HEK293 (cell line): ENCODE results near the gene KIF18B.

Experiments
- CTCF ChIA-PET: fragments of 350-600 bp; formaldehyde crosslinking; extraction: SDS; loops from one replicate; lab custom pipeline; 2021; ENCODE audit warnings: antibody characterized with exemption; lab: Yijun Ruan, JAX
- POLR2A ChIA-PET: fragments of 300-600 bp; formaldehyde crosslinking; extraction: SDS; loops from one replicate; lab custom pipeline; 2020; ENCODE audit warnings: antibody characterized with exemption, inconsistent platforms; lab: Yijun Ruan, JAX
- H3K27ac ChIP-seq: fragments of 200-500 bp; sonication (Bioruptor generic); 2 replicates; pipeline ENCODE4 v1.5.1; 2014; ENCODE audit warnings: low read depth, low read length, control low read depth, inconsistent platforms; ENCODE audit errors: extremely low read depth
- H3K36me3 ChIP-seq, 2 experiments: fragments of 200-500 bp in 1 of 2; sonication (Bioruptor generic) in 1 of 2; 1 replicate in 1 of 2; 2 replicates in 1 of 2; pipeline ENCODE4 v1.5.1; 2014 to 2017; ENCODE audit warnings: inconsistent platforms in 2 of 2, low read length in 2 of 2; ENCODE audit not compliant: control insufficient read depth in 2 of 2, insufficient read depth in 1 of 2
- H3K4me1 ChIP-seq: fragments of 200-500 bp; sonication (Bioruptor generic); 2 replicates; pipeline ENCODE4 v1.5.1; 2014; ENCODE audit warnings: mild to moderate bottlenecking, low read length, inconsistent platforms; ENCODE audit not compliant: control insufficient read depth, insufficient read depth
- H3K4me3 ChIP-seq: 2 replicates; pipeline ENCODE4 v1.5.1; 2011; ENCODE audit warnings: low read depth, mild to moderate bottlenecking, control low read depth, low read length, moderate library complexity
- H3K9me3 ChIP-seq: fragments of 200-500 bp; sonication (Bioruptor generic); 2 replicates; pipeline ENCODE4 v1.5.1; 2014; ENCODE audit warnings: low read depth, low read length, inconsistent platforms; ENCODE audit not compliant: control insufficient read depth, insufficient read depth
- REPIN1 ChIP-seq: fragments of 450-650 bp; formaldehyde crosslinking; IDR thresholded peaks from 2 replicates; pipeline ENCODE4 v1.5.1; 2017; ENCODE audit warnings: missing biosample characterization, missing genetic modification characterization, low read depth
- ZBTB20 ChIP-seq: fragments of 450-650 bp; formaldehyde crosslinking; IDR thresholded peaks from 2 replicates; pipeline ENCODE4 v1.5.1; 2016; ENCODE audit warnings: missing biosample characterization, missing genetic modification characterization
- ZFP37 ChIP-seq: fragments of 450-650 bp; formaldehyde crosslinking; IDR thresholded peaks from 2 replicates; pipeline ENCODE4 v1.5.1; 2016; ENCODE audit warnings: missing biosample characterization, missing genetic modification characterization
- ZIC2 ChIP-seq: fragments of 450-650 bp; formaldehyde crosslinking; IDR thresholded peaks from 2 replicates; pipeline ENCODE4 v1.5.1; 2016; ENCODE audit warnings: missing biosample characterization, missing genetic modification characterization
- ZNF132 ChIP-seq: fragments of 450-650 bp; formaldehyde crosslinking; IDR thresholded peaks from 2 replicates; pipeline ENCODE4 v1.5.1; 2017; ENCODE audit warnings: missing biosample characterization, missing genetic modification characterization, borderline replicate concordance
- ZNF202 ChIP-seq: fragments of 450-650 bp; formaldehyde crosslinking; IDR thresholded peaks from 2 replicates; pipeline ENCODE4 v1.5.1; 2016; ENCODE audit warnings: missing biosample characterization, missing genetic modification characterization, borderline replicate concordance
- ZNF341 ChIP-seq: fragments of 450-650 bp; formaldehyde crosslinking; IDR thresholded peaks from 2 replicates; pipeline ENCODE4; 2016; ENCODE audit warnings: low read depth, missing biosample characterization, missing genetic modification characterization
- ZNF530 ChIP-seq: fragments of 450-650 bp; formaldehyde crosslinking; IDR thresholded peaks from 2 replicates; pipeline ENCODE4 v1.5.1; 2016; ENCODE audit warnings: low read depth, missing biosample characterization, missing genetic modification characterization
- ZNF548 ChIP-seq: fragments of 450-650 bp; formaldehyde crosslinking; IDR thresholded peaks from 2 replicates; pipeline ENCODE4 v1.5.1; 2016; ENCODE audit warnings: missing biosample characterization, missing genetic modification characterization
- ZNF664 ChIP-seq: fragments of 450-650 bp; formaldehyde crosslinking; IDR thresholded peaks from 2 replicates; pipeline ENCODE4 v1.5.1; 2016; ENCODE audit warnings: missing biosample characterization, missing genetic modification characterization
- ZNF747 ChIP-seq: fragments of 450-650 bp; formaldehyde crosslinking; IDR thresholded peaks from 2 replicates; pipeline ENCODE4 v1.5.1; 2016; ENCODE audit warnings: missing biosample characterization, missing genetic modification characterization
- TF ChIP-seq, protein P1 (sequence below): fragments of 450-650 bp; formaldehyde crosslinking; IDR thresholded peaks from 2 replicates; pipeline ENCODE4 v1.5.1; 2016; ENCODE audit warnings: missing biosample characterization, missing genetic modification characterization

The KIF18B gene

GRCh38 chr17:44992242-44992939 lies 44.8 kb upstream of the KIF18B start:
- H3K36me3 ChIP-seq, result no peaks in the 10 kb centered on the region
- H3K27ac ChIP-seq, result no peak overlapping the region
- CTCF ChIA-PET, result interaction anchor here (1.0 to 4.3 kb wide), 3 partner anchors 29 to 79 kb away, joined by 3 to 28 read pairs (median 4); no protein-coding TSS in a partner anchor
- H3K4me1 ChIP-seq, result no peaks in the 10 kb centered on the region
- POLR2A ChIA-PET, result no interaction called here
- peak; percentile 57 for TF ChIP-seq ZIC2 (tag by site-specific recombination)
- no peak for TF ChIP-seq ZBTB20 (tag by site-specific recombination)
- no peak overlapping the region for H3K4me3 ChIP-seq
- no peaks in the 10 kb centered on the region for H3K9me3 ChIP-seq

- ChIA-PET POLR2A (no interaction called here), CTCF (interaction anchor here (0.6 to 4.3 kb wide), 7 partner anchors 10 to 1045 kb away, joined by 3 to 28 read pairs (median 4); no protein-coding TSS in a partner anchor)
- Histone ChIP-seq H3K36me3 (no peaks in the 10 kb centered on the region), H3K4me1 (no peaks in the 10 kb centered on the region), H3K27ac (no peak overlapping the region), H3K9me3 (no peaks in the 10 kb centered on the region), H3K4me3 (no peak overlapping the region)
- TF ChIP-seq, protein P1, sequence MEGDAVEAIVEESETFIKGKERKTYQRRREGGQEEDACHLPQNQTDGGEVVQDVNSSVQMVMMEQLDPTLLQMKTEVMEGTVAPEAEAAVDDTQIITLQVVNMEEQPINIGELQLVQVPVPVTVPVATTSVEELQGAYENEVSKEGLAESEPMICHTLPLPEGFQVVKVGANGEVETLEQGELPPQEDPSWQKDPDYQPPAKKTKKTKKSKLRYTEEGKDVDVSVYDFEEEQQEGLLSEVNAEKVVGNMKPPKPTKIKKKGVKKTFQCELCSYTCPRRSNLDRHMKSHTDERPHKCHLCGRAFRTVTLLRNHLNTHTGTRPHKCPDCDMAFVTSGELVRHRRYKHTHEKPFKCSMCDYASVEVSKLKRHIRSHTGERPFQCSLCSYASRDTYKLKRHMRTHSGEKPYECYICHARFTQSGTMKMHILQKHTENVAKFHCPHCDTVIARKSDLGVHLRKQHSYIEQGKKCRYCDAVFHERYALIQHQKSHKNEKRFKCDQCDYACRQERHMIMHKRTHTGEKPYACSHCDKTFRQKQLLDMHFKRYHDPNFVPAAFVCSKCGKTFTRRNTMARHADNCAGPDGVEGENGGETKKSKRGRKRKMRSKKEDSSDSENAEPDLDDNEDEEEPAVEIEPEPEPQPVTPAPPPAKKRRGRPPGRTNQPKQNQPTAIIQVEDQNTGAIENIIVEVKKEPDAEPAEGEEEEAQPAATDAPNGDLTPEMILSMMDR (tag by site-specific recombination), result no peak
- TF ChIP-seq ZFP37 (no peak), ZNF664 (tag by site-specific recombination) (no peak), ZNF530 (tag by site-specific recombination) (no peak), ZNF132 (tag by site-specific recombination) (no peak)
These were observed 43.4 kb upstream of the KIF18B start for GRCh38 chr17:44990994-44991393.

GRCh38 chr17:44989552-44990138 lies 42.1 kb upstream of the KIF18B start:
- Histone ChIP-seq H3K9me3 (no peaks in the 10 kb centered on the region), H3K27ac (no peak overlapping the region), H3K36me3 (no peaks in the 10 kb centered on the region), H3K4me1 (no peaks in the 10 kb centered on the region), H3K4me3 (no peak overlapping the region)
- TF ChIP-seq, protein P1 (tag by site-specific recombination), result no peak
- ChIA-PET POLR2A (no interaction called here), CTCF (interaction anchor here (0.9 to 1.5 kb wide), 4 partner anchors 9 to 146 kb away, joined by 3 to 6 read pairs (median 4); partner anchors contain the start of gene ACBD4)

- ChIA-PET CTCF (interaction anchor here (0.9 to 1.1 kb wide), 2 partner anchors 10 to 32 kb away, joined by 3 to 4 read pairs; no protein-coding TSS in a partner anchor), POLR2A (no interaction called here)
- H3K4me3 ChIP-seq, result no peak overlapping the region
These were observed 40.7 kb upstream of the KIF18B start for GRCh38 chr17:44988044-44988942.

More at GRCh38 chr17:44988044-44988942, 40.7 kb upstream of the KIF18B start:
- TF ChIP-seq REPIN1 (tag by site-specific recombination), result no peak
- no peak for TF ChIP-seq ZNF548
- TF ChIP-seq ZNF202 (tag by site-specific recombination), result no peak
- TF ChIP-seq ZNF341 (tag by site-specific recombination), result no peak
- TF ChIP-seq ZNF747 (tag by site-specific recombination), result no peak
- Histone ChIP-seq H3K4me1 (no peaks in the 10 kb centered on the region), H3K36me3 (no peaks in the 10 kb centered on the region), H3K27ac (no peak overlapping the region), H3K9me3 (no peaks in the 10 kb centered on the region)
